Neural cell (in vitro differentiated cells): ENCODE data around the gene RASL10A. TPM values are rescaled to one million over a fixed set of nuclear protein-coding genes. Genes with fewer than 3 reads are reported as not detected.

Experiments used
- H2AFZ ChIP-seq: fragments of 200-600, 300-800 bp; sonication (generic), shearing (Covaris generic); 2 replicates; pipeline ENCODE4 v1.6.0; 2014; ENCODE audit warnings: low read depth, mild to moderate bottlenecking, antibody characterized with exemption, low read length, moderate library complexity
- H3F3A ChIP-seq: fragments of 200-600 bp; shearing (Covaris generic); 2 replicates; pipeline ENCODE4 v1.6.1; 2016; ENCODE audit warnings: mild to moderate bottlenecking, moderate library complexity, mixed read lengths, antibody characterized with exemption, low read length; ENCODE audit not compliant: insufficient read depth, poor library complexity, severe bottlenecking
- H3K27ac ChIP-seq: fragments of 200-600, 300-800 bp; sonication (generic), shearing (Covaris generic); 2 replicates; pipeline ENCODE4 v1.5.1; 2014; ENCODE audit warnings: mild to moderate bottlenecking, low read length, moderate library complexity
- H3K27me3 ChIP-seq: fragments of 300-800, 200-600 bp; sonication (generic), shearing (Covaris generic); 2 replicates; pipeline ENCODE4 v1.6.0; 2014; ENCODE audit warnings: mild to moderate bottlenecking, low read depth, low read length, moderate library complexity; ENCODE audit not compliant: insufficient read depth
- H3K36me3 ChIP-seq: fragments of 300-800, 200-600 bp; sonication (generic), shearing (Covaris generic); 2 replicates; pipeline ENCODE4 v1.5.1; 2014; ENCODE audit warnings: mild to moderate bottlenecking, antibody characterized with exemption, low read length, moderate library complexity; ENCODE audit not compliant: insufficient read depth
- H3K4me2 ChIP-seq: fragments of 300-800, 200-600 bp; sonication (generic), shearing (Covaris generic); 2 replicates; pipeline ENCODE4 v1.6.0; 2014; ENCODE audit warnings: mild to moderate bottlenecking, low read length
- H3K4me3 ChIP-seq: fragments of 300-800, 200-600 bp; sonication (generic), shearing (Covaris generic); 2 replicates; pipeline ENCODE4 v1.5.1; 2014; ENCODE audit warnings: mild to moderate bottlenecking, low read length, moderate library complexity
- H3K79me2 ChIP-seq: fragments of 200-600 bp; shearing (Covaris generic); replicated peaks from 2 replicates; pipeline ENCODE4 v1.6.0; 2014; ENCODE audit warnings: mild to moderate bottlenecking, low read length, moderate library complexity; ENCODE audit not compliant: insufficient read depth
- H3K9ac ChIP-seq: fragments of 300-800, 200-600 bp; sonication (generic), shearing (Covaris generic); 2 replicates; pipeline ENCODE4 v1.6.1; 2016; ENCODE audit warnings: mild to moderate bottlenecking, low read length, mixed read lengths
- H3K9me2 ChIP-seq: fragments of 200-600 bp; shearing (Covaris generic); 2 replicates; pipeline ENCODE4 v1.6.1; 2016; ENCODE audit warnings: mild to moderate bottlenecking, low read length, mixed read lengths; ENCODE audit not compliant: insufficient read depth
- H3K9me3 ChIP-seq: fragments of 200-600, 300-800 bp; sonication (generic), shearing (Covaris generic); 2 replicates; pipeline ENCODE4 v1.6.1; 2016; ENCODE audit warnings: mild to moderate bottlenecking, mixed run types, low read length, moderate library complexity, mixed read lengths
- H4K20me1 ChIP-seq: fragments of 200-600 bp; shearing (Covaris generic); 2 replicates; pipeline ENCODE4 v1.6.1; 2016; ENCODE audit warnings: mild to moderate bottlenecking, mixed run types; ENCODE audit not compliant: insufficient read depth
- CTCF ChIP-seq: fragments of 450-650 bp; IDR thresholded peaks from 2 replicates; pipeline ENCODE4 v1.5.1; 2014; ENCODE audit warnings: antibody characterized with exemption, mild to moderate bottlenecking, moderate library complexity; ENCODE audit not compliant: poor library complexity, severe bottlenecking
- EP300 ChIP-seq: fragments of 450-650 bp; conservative IDR thresholded peaks from 2 replicates; pipeline ENCODE4 v1.6.1; 2014; ENCODE audit warnings: antibody characterized with exemption, mild to moderate bottlenecking, moderate library complexity; ENCODE audit not compliant: poor library complexity, severe bottlenecking
- EZH2 ChIP-seq: fragments of 200-600, 300-800 bp; shearing (Covaris generic), sonication (generic); IDR thresholded peaks from 2 replicates; pipeline ENCODE4 v1.6.1; 2014; ENCODE audit warnings: antibody characterized with exemption, low read length, borderline replicate concordance, mild to moderate bottlenecking; ENCODE audit not compliant: insufficient read depth, poor library complexity, severe bottlenecking
- MXI1 ChIP-seq: fragments of 450-650 bp; conservative IDR thresholded peaks from 2 replicates; pipeline ENCODE4 v1.6.1; 2014; ENCODE audit warnings: antibody characterized with exemption, mild to moderate bottlenecking; ENCODE audit not compliant: poor library complexity, severe bottlenecking
- POLR2AphosphoS5 ChIP-seq: IDR thresholded peaks from 2 replicates; pipeline ENCODE4 v1.6.1; 2012
- RAD21 ChIP-seq: fragments of 450-650 bp; conservative IDR thresholded peaks from 2 replicates; pipeline ENCODE4 v1.6.1; 2014; ENCODE audit warnings: antibody characterized with exemption, mild to moderate bottlenecking, moderate library complexity
- SMC3 ChIP-seq: fragments of 450-650 bp; conservative IDR thresholded peaks from 2 replicates; pipeline ENCODE4 v1.6.1; 2014; ENCODE audit warnings: antibody characterized with exemption, mild to moderate bottlenecking, moderate library complexity; ENCODE audit not compliant: poor library complexity
- TAF1 ChIP-seq: IDR thresholded peaks from 2 replicates; pipeline ENCODE4 v1.6.1; 2012; ENCODE audit warnings: low read depth
- polyA plus RNA-seq: library from polyadenylated mRNA; depleted of rRNA; stranded (reverse); fragments of >200 nt; gene quantifications from 2 replicates; pipeline ENCODE4 v1.2.3, GENCODE V29; 2014
- TF ChIP-seq, protein P1 (sequence below): IDR thresholded peaks from 2 replicates; pipeline ENCODE4 v1.6.1; 2012; ENCODE audit warnings: borderline replicate concordance

Gene RASL10A
- polyA plus RNA-seq, 1 donor from 2014 or later: 3.0 TPM

DNA sequence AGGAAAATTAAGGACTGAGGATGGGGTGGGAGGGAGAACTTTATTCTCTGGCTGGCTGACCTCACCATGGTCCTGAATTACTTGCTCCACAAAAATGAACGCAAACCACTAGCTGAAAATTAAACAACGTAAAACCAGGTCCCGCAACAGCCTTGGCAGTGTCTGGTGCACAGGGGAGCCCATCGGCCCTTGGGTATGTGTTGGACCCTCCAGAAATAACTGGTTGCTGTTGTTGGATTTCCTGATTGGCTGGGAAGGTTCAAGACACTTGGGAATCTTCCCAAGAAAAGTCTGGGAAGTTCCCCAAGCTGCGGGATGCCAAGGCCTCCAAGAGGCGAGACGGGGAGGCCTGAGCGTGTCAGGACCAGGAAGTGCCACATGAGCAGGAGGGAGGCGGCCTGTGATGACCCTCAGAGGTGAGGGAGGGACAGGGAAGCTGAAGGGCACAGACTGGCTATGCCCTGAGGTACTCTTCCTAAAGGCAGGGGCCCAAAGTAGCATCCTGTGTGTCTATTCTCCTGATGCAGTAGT is 10.4 kb upstream of the RASL10A start:
- H3K4me3 ChIP-seq: no peak overlapping the region
- no peaks in the 10 kb centered on the region for H3K36me3 ChIP-seq
- no peak overlapping the region for H3K4me2 ChIP-seq
- H4K20me1 ChIP-seq: no peaks in the 10 kb centered on the region
- H2AFZ ChIP-seq: no peak overlapping the region
- no peaks in the 10 kb centered on the region for H3K27me3 ChIP-seq
- no peaks in the 10 kb centered on the region for H3K9me2 ChIP-seq
- no peaks in the 10 kb centered on the region for H3K9me3 ChIP-seq
- no peaks in the 10 kb centered on the region for H3F3A ChIP-seq
- H3K9ac ChIP-seq: no peak overlapping the region
- TF ChIP-seq RAD21: no peak
- no peak for TF ChIP-seq CTCF
- no peak for TF ChIP-seq TAF1
- TF ChIP-seq EP300: no peak
- TF ChIP-seq SMC3: no peak
- TF ChIP-seq MXI1: no peak
- TF ChIP-seq EZH2: no peak
- no peak for TF ChIP-seq POLR2AphosphoS5
- TF ChIP-seq, protein P1, sequence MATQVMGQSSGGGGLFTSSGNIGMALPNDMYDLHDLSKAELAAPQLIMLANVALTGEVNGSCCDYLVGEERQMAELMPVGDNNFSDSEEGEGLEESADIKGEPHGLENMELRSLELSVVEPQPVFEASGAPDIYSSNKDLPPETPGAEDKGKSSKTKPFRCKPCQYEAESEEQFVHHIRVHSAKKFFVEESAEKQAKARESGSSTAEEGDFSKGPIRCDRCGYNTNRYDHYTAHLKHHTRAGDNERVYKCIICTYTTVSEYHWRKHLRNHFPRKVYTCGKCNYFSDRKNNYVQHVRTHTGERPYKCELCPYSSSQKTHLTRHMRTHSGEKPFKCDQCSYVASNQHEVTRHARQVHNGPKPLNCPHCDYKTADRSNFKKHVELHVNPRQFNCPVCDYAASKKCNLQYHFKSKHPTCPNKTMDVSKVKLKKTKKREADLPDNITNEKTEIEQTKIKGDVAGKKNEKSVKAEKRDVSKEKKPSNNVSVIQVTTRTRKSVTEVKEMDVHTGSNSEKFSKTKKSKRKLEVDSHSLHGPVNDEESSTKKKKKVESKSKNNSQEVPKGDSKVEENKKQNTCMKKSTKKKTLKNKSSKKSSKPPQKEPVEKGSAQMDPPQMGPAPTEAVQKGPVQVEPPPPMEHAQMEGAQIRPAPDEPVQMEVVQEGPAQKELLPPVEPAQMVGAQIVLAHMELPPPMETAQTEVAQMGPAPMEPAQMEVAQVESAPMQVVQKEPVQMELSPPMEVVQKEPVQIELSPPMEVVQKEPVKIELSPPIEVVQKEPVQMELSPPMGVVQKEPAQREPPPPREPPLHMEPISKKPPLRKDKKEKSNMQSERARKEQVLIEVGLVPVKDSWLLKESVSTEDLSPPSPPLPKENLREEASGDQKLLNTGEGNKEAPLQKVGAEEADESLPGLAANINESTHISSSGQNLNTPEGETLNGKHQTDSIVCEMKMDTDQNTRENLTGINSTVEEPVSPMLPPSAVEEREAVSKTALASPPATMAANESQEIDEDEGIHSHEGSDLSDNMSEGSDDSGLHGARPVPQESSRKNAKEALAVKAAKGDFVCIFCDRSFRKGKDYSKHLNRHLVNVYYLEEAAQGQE: no peak
- H3K79me2 ChIP-seq: no peaks in the 10 kb centered on the region
- H3K27ac ChIP-seq: no peak overlapping the region

DNA sequence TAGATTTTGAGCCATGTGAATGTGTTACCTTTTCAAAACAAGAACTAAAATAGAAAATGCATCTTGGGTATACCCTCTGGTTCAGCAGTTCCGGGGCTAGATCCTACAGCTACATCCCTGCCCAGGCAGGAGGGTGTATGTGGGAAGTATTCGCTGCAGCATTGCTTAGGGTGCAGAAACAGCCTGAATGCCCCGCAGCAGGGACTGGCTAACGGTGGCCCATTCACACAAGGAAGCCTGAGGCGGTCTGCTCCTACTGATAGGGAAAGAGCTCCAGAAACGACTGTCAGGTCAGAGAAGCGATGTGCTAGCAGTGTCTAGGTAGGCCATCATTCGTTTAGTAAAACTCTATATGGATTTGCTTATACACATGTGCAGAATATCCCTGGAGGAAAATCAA is 9.9 kb upstream of the RASL10A start:
- no peaks in the 10 kb centered on the region for H3K9me2 ChIP-seq
- H3K27ac ChIP-seq: no peak overlapping the region
- no peak overlapping the region for H3K9ac ChIP-seq
- H3F3A ChIP-seq: no peaks in the 10 kb centered on the region
- no peak overlapping the region for H3K4me2 ChIP-seq
- H3K36me3 ChIP-seq: no peaks in the 10 kb centered on the region
- no peaks in the 10 kb centered on the region for H3K9me3 ChIP-seq
- no peaks in the 10 kb centered on the region for H3K79me2 ChIP-seq
- H2AFZ ChIP-seq: no peak overlapping the region
- H3K27me3 ChIP-seq: no peaks in the 10 kb centered on the region
- no peaks in the 10 kb centered on the region for H4K20me1 ChIP-seq
- TF ChIP-seq EP300 (no peak), TAF1 (no peak), POLR2AphosphoS5 (no peak), RAD21 (no peak), CTCF (no peak), MXI1 (no peak), EZH2 (no peak)
- TF ChIP-seq, protein P1: no peak
- H3K4me3 ChIP-seq: no peak overlapping the region
